Amygdala (tissue), 56 donors: ENCODE data around the gene PKDCC.
"Not testable (repeated sequence)": the region's sequence is repeated elsewhere in the genome, so short reads cannot be mapped to it uniquely, and the experiment has no call there.

Experiments used
- DNase-seq, 56 donors: peaks; one replicate each; lab custom pipeline; 2025; lab: John Stamatoyannopoulos, UW

PKDCC gene

DNA sequence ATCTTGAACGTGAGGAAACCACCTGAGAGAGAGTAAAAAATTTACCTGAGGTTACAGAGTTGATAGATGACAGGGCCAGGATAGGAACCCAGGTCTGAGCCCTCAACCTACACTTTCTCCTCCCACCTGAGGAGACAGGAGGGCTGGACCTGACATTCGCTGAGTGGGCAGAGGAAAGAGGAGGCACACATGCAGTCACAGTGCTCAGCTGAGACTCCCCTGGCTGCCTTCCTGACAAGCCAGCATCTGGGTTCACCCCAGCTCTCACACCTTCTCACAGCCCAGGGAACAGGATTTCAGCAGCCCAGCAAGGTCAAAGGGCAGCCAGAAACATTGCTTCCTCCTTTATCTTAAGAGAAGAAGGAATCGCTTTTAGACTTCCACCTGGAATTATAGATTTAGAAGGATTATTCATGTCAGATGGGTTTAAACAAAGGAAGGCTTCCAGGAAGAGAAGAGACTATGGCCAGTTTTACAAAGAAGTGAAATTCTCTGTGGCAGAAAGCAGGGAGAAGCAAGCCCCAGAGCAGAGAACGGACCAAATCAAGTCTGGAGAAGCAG, 18.1 kb upstream of the PKDCC start:
- DNase-seq = no peak

DNA sequence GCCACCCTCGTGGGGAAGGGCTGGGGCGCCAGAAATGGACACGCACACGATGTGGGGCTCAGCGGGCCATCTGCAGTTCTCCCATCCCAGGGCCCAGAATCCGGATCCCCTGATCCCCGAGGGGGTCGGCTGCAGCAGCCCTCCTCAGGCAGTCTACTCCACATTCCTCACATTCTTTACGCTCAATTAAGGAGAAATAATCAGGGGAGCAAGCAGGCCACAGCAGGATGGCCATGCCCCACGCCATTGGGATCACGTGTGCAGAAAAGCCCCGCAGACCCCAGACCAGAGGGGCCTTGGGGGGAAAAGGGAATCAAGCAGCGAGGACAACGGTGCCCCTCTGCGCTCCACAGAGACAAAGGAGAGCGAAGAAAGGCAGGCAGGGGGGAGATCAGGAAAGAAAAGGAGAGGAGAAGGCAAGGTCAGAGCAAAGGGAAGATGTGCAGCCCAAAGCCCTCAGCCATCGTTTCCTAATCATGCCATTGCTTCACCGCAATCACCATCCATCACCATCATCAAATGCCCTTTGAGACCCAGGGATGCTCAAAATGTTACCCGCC, 17.5 kb upstream of the PKDCC start:
- no peak for DNase-seq

- peak in 6 of 56 donors; percentile 11 to 38 (median 29) for DNase-seq
Observed at GRCh38 chr2:42030829-42031228, 17.0 kb upstream of the PKDCC start.

GRCh38 chr2:42031281-42032223, 16.3 kb upstream of the PKDCC start:
- no peak for DNase-seq

DNA sequence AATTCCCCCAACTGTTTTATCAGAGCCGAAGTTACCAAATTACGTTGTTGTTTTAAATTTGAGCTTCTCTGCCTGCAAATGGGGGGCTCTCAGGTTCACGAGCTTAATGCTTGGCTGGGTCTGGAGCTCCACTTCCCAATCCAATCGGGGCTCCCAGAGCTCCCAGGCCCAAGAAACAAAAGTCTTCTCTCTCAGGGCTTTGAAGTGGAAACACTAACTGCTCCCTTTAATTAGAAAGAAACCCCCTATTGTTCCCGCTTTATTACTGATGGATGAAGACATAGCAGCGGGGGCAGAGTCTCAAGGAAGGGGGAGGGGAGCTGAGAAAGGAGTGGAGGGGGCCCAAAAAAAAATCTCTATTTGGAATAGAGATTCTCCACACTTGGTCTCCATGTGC, 15.6 kb upstream of the PKDCC start:
- DNase-seq = no peak

GRCh38 chr2:42032745-42033144, 15.1 kb upstream of the PKDCC start:
- no peak for DNase-seq

DNA sequence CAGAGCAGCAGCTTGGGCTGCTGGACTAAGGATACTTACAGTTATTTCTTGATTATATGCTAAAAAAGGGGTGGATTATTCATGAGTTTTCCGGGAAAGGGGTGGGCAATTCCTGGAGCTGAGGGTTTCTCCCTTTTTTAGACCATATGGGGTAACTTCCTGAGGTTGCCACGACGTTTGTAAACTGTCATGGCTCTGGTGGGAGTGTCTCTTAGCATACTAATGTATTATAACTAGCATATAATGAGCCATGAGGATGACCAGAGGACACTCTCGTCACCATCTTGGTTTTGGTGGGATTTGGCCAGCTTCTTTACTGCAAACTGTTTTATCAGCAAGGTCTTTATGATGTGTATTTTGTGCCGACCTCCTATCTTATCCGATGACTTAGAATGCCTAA, 13.7 kb upstream of the PKDCC start:
- DNase-seq = not testable (repeated sequence)

DNA sequence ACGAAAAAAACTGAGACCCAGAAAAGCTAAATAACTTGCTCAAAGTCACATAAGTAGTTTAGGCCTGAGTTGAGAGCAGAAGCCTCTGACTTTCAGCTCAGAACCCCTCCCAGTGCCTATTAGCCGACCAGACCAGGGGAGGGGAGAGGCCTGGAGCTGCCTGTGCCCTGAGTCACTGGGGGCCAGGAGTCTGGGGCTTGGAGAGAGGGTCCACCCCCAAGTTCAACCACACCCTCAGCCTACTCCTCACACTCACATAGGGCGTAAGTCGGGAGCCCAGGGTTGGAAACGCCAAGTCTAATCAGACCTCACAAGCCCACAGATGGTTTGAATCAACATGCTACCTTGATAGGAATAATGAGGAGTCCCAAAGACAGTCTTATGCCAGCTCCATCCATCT, 12.6 kb upstream of the PKDCC start:
- no peak for DNase-seq

GRCh38 chr2:42036413-42036812, 11.4 kb upstream of the PKDCC start:
- no peak for DNase-seq

GRCh38 chr2:42036940-42037339, 10.9 kb upstream of the PKDCC start:
- no peak for DNase-seq

- DNase-seq = no peak
Observed at GRCh38 chr2:42040643-42041278, 7.1 kb upstream of the PKDCC start.

DNA sequence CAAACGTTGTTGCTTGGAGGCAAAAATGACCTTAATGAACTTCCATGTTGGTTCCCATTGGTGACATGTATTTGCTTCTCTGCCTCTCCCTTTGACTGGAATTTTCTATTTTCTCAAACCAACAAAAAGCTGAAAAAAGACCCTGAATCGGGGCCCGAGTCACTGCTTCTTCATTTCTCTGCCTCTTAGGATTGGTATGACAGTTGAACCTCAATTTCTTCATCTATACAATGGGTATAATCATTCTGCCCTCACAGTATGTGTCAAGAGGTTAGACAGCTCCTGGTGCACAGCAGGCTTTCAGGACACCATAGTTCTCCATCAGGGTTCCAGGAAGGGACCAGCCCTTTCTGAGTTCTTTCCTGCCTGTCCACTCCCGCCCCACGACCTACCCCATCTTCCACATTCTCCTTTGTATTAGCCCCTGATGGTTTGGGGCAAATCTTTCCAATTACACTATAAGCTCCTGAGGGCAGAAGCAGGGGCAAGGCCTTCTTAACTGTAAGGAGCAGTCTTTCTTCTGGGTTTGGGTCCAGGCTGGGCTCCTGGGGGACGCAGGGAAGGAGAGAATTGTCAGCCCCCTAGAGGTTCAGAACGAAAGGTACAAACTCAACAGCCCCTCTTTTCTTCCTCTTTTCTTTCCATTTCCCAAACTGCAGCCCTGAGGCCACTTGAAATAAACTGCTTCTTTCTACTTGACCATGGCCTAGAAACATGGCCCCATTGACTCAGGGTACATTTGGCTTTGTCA, 6.3 kb upstream of the PKDCC start:
- no peak for DNase-seq

- no peak for DNase-seq
Observed at GRCh38 chr2:42042631-42043355, 5.0 kb upstream of the PKDCC start.

- no peak for DNase-seq
Observed at GRCh38 chr2:42043789-42044394, 3.9 kb upstream of the PKDCC start.

- DNase-seq = no peak
Observed at GRCh38 chr2:42044939-42045338, 2.9 kb upstream of the PKDCC start.

GRCh38 chr2:42045352-42045751, 2.5 kb upstream of the PKDCC start:
- DNase-seq = no peak

- DNase-seq = no peak
Observed at GRCh38 chr2:42045848-42046748, 1.7 kb upstream of the PKDCC start.

- peak in 3 of 56 donors; percentile 24 to 44 (median 42) for DNase-seq
Observed at GRCh38 chr2:42046819-42047487, 868 bp upstream of the PKDCC start.
